Measurements from ENCODE around the gene AFDN. TPM values are rescaled to one million over a fixed set of nuclear protein-coding genes. Genes with fewer than 3 reads are reported as not detected.

The AFDN gene
- total and polyA plus RNA-seq, 2 experiments from 2014 or later = 66.9 to 200 TPM

DNA sequence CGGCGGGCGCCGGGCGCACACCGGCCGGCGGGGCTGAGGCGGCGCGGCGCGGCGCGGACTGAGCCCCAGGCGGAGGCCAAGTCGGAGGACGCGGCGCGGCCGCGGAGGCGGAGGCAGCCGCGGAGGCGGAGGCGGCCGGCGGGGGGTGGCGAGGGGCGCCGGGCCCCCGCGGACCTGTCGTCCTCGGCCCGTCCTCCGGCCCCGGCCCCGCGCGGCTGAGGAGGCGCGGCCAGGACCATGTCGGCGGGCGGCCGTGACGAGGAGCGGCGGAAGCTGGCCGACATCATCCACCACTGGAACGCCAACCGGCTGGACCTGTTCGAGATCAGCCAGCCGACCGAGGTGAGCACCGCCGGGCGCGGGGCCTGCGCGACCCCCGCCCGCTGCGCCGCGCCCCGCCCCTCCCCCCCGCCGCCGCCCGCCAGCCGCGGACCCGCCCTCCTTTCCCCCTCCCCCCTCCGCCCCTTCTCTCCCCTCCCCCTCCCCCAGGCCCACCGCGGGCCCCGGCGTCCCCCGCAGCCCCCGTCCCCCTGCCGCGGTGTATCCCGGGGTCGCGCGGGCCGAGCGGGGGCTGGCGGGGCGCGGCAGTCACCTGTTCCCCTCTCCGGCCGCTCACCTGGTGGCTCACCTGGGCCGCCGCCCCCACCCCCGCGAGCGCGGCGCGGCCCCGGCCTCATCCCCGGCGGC lies at the start of gene AFDN (continued):
- TF ChIP-seq REST (IDR thresholded peaks at IDR 0.05; ENCODE audit: unreplicated experiment) = no peak

- no peaks in the 10 kb centered on the region for H3K36me3 Mint-ChIP-seq (ENCODE audit: low read depth)
- no peak for TF ChIP-seq ZNF114 (CRISPR knock-in tag; IDR thresholded peaks at IDR 0.05)
- no peak for TF ChIP-seq ETS1 (IDR thresholded peaks at IDR 0.05)
- TF ChIP-seq STAT1 (IDR thresholded peaks at IDR 0.05; ENCODE audit: unreplicated experiment) = no peak
- TF ChIP-seq ZNF462 (CRISPR knock-in tag; IDR thresholded peaks at IDR 0.05) = no peak
- no peak for TF ChIP-seq POLR2AphosphoS5 (IDR thresholded peaks at IDR 0.05; ENCODE audit: low read depth)
- TF ChIP-seq REST (IDR thresholded peaks at IDR 0.05; ENCODE audit: unreplicated experiment) = no peak
- no peak for TF ChIP-seq EZH2 (IDR thresholded peaks at IDR 0.05; ENCODE audit: low read depth, unreplicated experiment)
- H3K27me3 ChIP-seq (ENCODE audit: insufficient read depth) = no peaks in the 10 kb centered on the region
- DNase-seq (ENCODE audit: low spot score) (no peak), ATAC-seq (no peak)
- no peaks in the 10 kb centered on the region for H3K9me2 ChIP-seq (ENCODE audit: insufficient read depth)
- no peak overlapping the region for H3K4me3 ChIP-seq
- H3K27ac Mint-ChIP-seq = no peak overlapping the region
- H3K27me3 Mint-ChIP-seq (ENCODE audit: insufficient read depth, low read depth, poor library complexity) = peaks cover 7% of the 10 kb centered on the region
- H3K4me1 ChIP-seq (ENCODE audit: insufficient read depth) = no peaks in the 10 kb centered on the region
- H3K4me2 ChIP-seq = no peak overlapping the region
- H3K9me3 Mint-ChIP-seq = no peaks in the 10 kb centered on the region
- H3K79me2 ChIP-seq (replicated peaks; ENCODE audit: insufficient read depth) = no peaks in the 10 kb centered on the region
- H3K27ac ChIP-seq (ENCODE audit: low read depth) = no peak overlapping the region
- peaks cover 3% of the 10 kb centered on the region; the same call in 1 of the 3 replicates for H3K4me1 Mint-ChIP-seq
- no peaks in the 10 kb centered on the region for H3F3A ChIP-seq (replicated peaks; ENCODE audit: low read depth)
- no peaks in the 10 kb centered on the region for H4K20me1 ChIP-seq (replicated peaks; ENCODE audit: insufficient read depth)
- H3K36me3 ChIP-seq (ENCODE audit: insufficient read depth) = no peaks in the 10 kb centered on the region
- H3K4me3 Mint-ChIP-seq = no peak overlapping the region
- no peak overlapping the region for H2AFZ ChIP-seq
These were observed 48.1 kb upstream of the AFDN start for GRCh38 chr6:167778497-167779128.
